ENCODE results near the gene CLDND1.
A peak's percentile ranks its signal among the peaks of the same experiment; 100 is the strongest.
"Not testable (repeated sequence)": the region's sequence is repeated elsewhere in the genome, so short reads cannot be mapped to it uniquely, and the experiment has no call there.

The CLDND1 gene

GRCh38 chr3:98522544-98523281 lies at the start of gene CLDND1:
Gene CLDND1 (minus strand): TSS chr3:98522902. CDS start chr3:98521424, 1,478 bp downstream.
- peaks cover 10% of the 10 kb centered on the region for H3K4me1 ChIP-seq (ENCODE audit: control insufficient read depth, insufficient read depth, low read length)
- no peaks in the 10 kb centered on the region for H3K27me3 ChIP-seq (ENCODE audit: control insufficient read depth, insufficient read depth, low read length)
- H3K4me3 ChIP-seq (ENCODE audit: low read length) = peak within 1 kb of the TSS; percentile 88
- H3K36me3 ChIP-seq (ENCODE audit: control insufficient read depth, insufficient read depth, low read length) = peaks cover 3% of the 10 kb centered on the region
- peak within 1 kb of the TSS; percentile 95 for H3K27ac ChIP-seq (ENCODE audit: low read depth, low read length)
- H3K9ac ChIP-seq (ENCODE audit: low read length) = peak within 1 kb of the TSS; percentile 70

- Histone ChIP-seq H3K27ac (ENCODE audit: low read depth, low read length) (no peak overlapping the region), H3K36me3 (ENCODE audit: control insufficient read depth, insufficient read depth, low read length) (no peaks in the 10 kb centered on the region), H3K4me1 (ENCODE audit: control insufficient read depth, insufficient read depth, low read length) (no peaks in the 10 kb centered on the region), H3K4me3 (ENCODE audit: low read length) (no peak overlapping the region), H3K9ac (ENCODE audit: low read length) (no peak overlapping the region), H3K27me3 (ENCODE audit: control insufficient read depth, insufficient read depth, low read length) (no peaks in the 10 kb centered on the region)
Measured at GRCh38 chr3:98568402-98568801, 45.7 kb upstream of the CLDND1 start.

GRCh38 chr3:98567666-98568270 lies 45.1 kb upstream of the CLDND1 start:
- H3K4me3 ChIP-seq (ENCODE audit: low read length) = no peak overlapping the region
- H3K27me3 ChIP-seq (ENCODE audit: control insufficient read depth, insufficient read depth, low read length) = no peaks in the 10 kb centered on the region
- no peak overlapping the region for H3K27ac ChIP-seq (ENCODE audit: low read depth, low read length)
- no peaks in the 10 kb centered on the region for H3K36me3 ChIP-seq (ENCODE audit: control insufficient read depth, insufficient read depth, low read length)
- no peak overlapping the region for H3K9ac ChIP-seq (ENCODE audit: low read length)
- H3K4me1 ChIP-seq (ENCODE audit: control insufficient read depth, insufficient read depth, low read length) = no peaks in the 10 kb centered on the region

- Histone ChIP-seq H3K4me3 (ENCODE audit: low read length) (no peak overlapping the region), H3K36me3 (ENCODE audit: control insufficient read depth, insufficient read depth, low read length) (no peaks in the 10 kb centered on the region), H3K27ac (ENCODE audit: low read depth, low read length) (no peak overlapping the region), H3K9ac (ENCODE audit: low read length) (no peak overlapping the region), H3K27me3 (ENCODE audit: control insufficient read depth, insufficient read depth, low read length) (no peaks in the 10 kb centered on the region), H3K4me1 (ENCODE audit: control insufficient read depth, insufficient read depth, low read length) (no peaks in the 10 kb centered on the region)
Measured at GRCh38 chr3:98565843-98566242, 43.1 kb upstream of the CLDND1 start.

GRCh38 chr3:98565237-98565643 lies 42.5 kb upstream of the CLDND1 start:
- Histone ChIP-seq H3K27me3 (ENCODE audit: control insufficient read depth, insufficient read depth, low read length) (no peaks in the 10 kb centered on the region), H3K27ac (ENCODE audit: low read depth, low read length) (no peak overlapping the region), H3K9ac (ENCODE audit: low read length) (no peak overlapping the region), H3K4me1 (ENCODE audit: control insufficient read depth, insufficient read depth, low read length) (no peaks in the 10 kb centered on the region), H3K36me3 (ENCODE audit: control insufficient read depth, insufficient read depth, low read length) (no peaks in the 10 kb centered on the region), H3K4me3 (ENCODE audit: low read length) (no peak overlapping the region)

GRCh38 chr3:98564282-98565005 lies 41.7 kb upstream of the CLDND1 start:
- Histone ChIP-seq H3K36me3 (ENCODE audit: control insufficient read depth, insufficient read depth, low read length) (no peaks in the 10 kb centered on the region), H3K27me3 (ENCODE audit: control insufficient read depth, insufficient read depth, low read length) (no peaks in the 10 kb centered on the region), H3K27ac (ENCODE audit: low read depth, low read length) (no peak overlapping the region)

GRCh38 chr3:98563661-98564281 lies 41.1 kb upstream of the CLDND1 start:
- H3K27me3 ChIP-seq (ENCODE audit: control insufficient read depth, insufficient read depth, low read length) = no peaks in the 10 kb centered on the region
- H3K27ac ChIP-seq (ENCODE audit: low read depth, low read length) = no peak overlapping the region
- H3K4me3 ChIP-seq (ENCODE audit: low read length) = no peak overlapping the region
- no peaks in the 10 kb centered on the region for H3K36me3 ChIP-seq (ENCODE audit: control insufficient read depth, insufficient read depth, low read length)
- no peak overlapping the region for H3K9ac ChIP-seq (ENCODE audit: low read length)
- H3K4me1 ChIP-seq (ENCODE audit: control insufficient read depth, insufficient read depth, low read length) = no peaks in the 10 kb centered on the region

More at GRCh38 chr3:98564282-98565005, 41.7 kb upstream of the CLDND1 start:
- Histone ChIP-seq H3K4me1 (ENCODE audit: control insufficient read depth, insufficient read depth, low read length) (no peaks in the 10 kb centered on the region), H3K9ac (ENCODE audit: low read length) (no peak overlapping the region), H3K4me3 (ENCODE audit: low read length) (no peak overlapping the region)

GRCh38 chr3:98561727-98562521 lies 39.2 kb upstream of the CLDND1 start:
- Histone ChIP-seq H3K4me1 (ENCODE audit: control insufficient read depth, insufficient read depth, low read length) (no peaks in the 10 kb centered on the region), H3K36me3 (ENCODE audit: control insufficient read depth, insufficient read depth, low read length) (no peaks in the 10 kb centered on the region), H3K9ac (ENCODE audit: low read length) (no peak overlapping the region), H3K27ac (ENCODE audit: low read depth, low read length) (no peak overlapping the region), H3K4me3 (ENCODE audit: low read length) (no peak overlapping the region), H3K27me3 (ENCODE audit: control insufficient read depth, insufficient read depth, low read length) (no peaks in the 10 kb centered on the region)

GRCh38 chr3:98560911-98561310 lies 38.2 kb upstream of the CLDND1 start:
- H3K4me3 ChIP-seq (ENCODE audit: low read length) = no peak overlapping the region
- H3K36me3 ChIP-seq (ENCODE audit: control insufficient read depth, insufficient read depth, low read length) = no peaks in the 10 kb centered on the region
- no peak overlapping the region for H3K9ac ChIP-seq (ENCODE audit: low read length)
- no peaks in the 10 kb centered on the region for H3K4me1 ChIP-seq (ENCODE audit: control insufficient read depth, insufficient read depth, low read length)
- no peak overlapping the region for H3K27ac ChIP-seq (ENCODE audit: low read depth, low read length)
- no peaks in the 10 kb centered on the region for H3K27me3 ChIP-seq (ENCODE audit: control insufficient read depth, insufficient read depth, low read length)

GRCh38 chr3:98559769-98560168 lies 37.1 kb upstream of the CLDND1 start:
- H3K27me3 ChIP-seq (ENCODE audit: control insufficient read depth, insufficient read depth, low read length); H3K9ac ChIP-seq (ENCODE audit: low read length); H3K4me1 ChIP-seq (ENCODE audit: control insufficient read depth, insufficient read depth, low read length); H3K4me3 ChIP-seq (ENCODE audit: low read length); H3K27ac ChIP-seq (ENCODE audit: low read depth, low read length); H3K36me3 ChIP-seq (ENCODE audit: control insufficient read depth, insufficient read depth, low read length): not testable (repeated sequence)

- Histone ChIP-seq H3K4me3 (ENCODE audit: low read length) (no peak overlapping the region), H3K27me3 (ENCODE audit: control insufficient read depth, insufficient read depth, low read length) (no peaks in the 10 kb centered on the region), H3K36me3 (ENCODE audit: control insufficient read depth, insufficient read depth, low read length) (no peaks in the 10 kb centered on the region), H3K4me1 (ENCODE audit: control insufficient read depth, insufficient read depth, low read length) (no peaks in the 10 kb centered on the region), H3K9ac (ENCODE audit: low read length) (no peak overlapping the region), H3K27ac (ENCODE audit: low read depth, low read length) (no peak overlapping the region)
Measured at GRCh38 chr3:98558100-98558827, 35.6 kb upstream of the CLDND1 start.

All from rectal smooth muscle tissue (tissue), 1 donor.